ENCODE measurements around the gene ZC3H12D. TPM values are rescaled to one million over a fixed set of nuclear protein-coding genes. Genes with fewer than 3 reads are reported as not detected.

Gene ZC3H12D
- total RNA-seq, 4 donors from 2014 or later: 1.6 to 7.2 (median 3.1) TPM

DNA sequence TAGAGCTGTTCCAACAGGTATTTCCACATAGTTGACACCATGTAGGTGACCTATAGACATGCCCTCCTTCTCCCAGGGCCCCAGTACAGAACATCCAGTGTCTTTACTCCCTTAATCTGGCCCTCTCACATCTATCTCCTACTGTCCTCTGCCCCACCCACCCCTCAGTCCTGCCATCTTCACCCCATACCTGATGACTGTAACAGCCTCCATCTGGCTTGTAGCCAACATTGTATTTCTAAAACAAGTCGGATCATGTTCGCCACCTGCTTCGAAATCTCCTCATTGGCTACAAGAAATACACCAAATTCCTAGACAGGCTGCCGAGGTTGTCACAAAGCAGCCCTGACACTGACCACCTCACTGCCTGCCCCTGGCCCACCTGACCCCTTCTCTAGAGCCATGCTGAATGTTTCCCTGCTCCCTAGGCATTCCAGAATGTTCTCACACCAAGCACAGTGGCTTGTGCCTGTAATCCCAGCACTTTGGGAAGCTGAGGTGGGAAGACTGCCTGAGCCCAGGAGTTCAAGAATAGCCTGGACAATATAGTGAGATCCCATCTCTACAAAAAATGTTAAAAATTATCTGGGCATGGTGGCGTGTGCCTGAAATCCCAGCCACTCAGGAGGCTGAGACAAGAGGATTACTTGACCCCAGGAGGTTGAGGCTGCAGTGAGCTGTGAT is 6.0 kb downstream of the ZC3H12D start:
- peaks cover 0 to 14% (median 4%) of the 10 kb centered on the region in 4 donors for H3K4me1 ChIP-seq
- WGBS, 2 donors: 87 to 89% methylated on average over 5 of the region's 5 CpGs
- no peaks in the 10 kb centered on the region for H3K27me3 ChIP-seq
- no peak overlapping the region for H3K4me3 ChIP-seq
- DNase-seq (ENCODE audit: low spot score in 2 of 2): no peak
- H3K9me3 ChIP-seq: no peaks in the 10 kb centered on the region
- TF ChIP-seq EP300 (IDR thresholded peaks at IDR 0.05): no peak
- TF ChIP-seq POLR2A (IDR thresholded peaks at IDR 0.05): no peak
- TF ChIP-seq, protein P1, sequence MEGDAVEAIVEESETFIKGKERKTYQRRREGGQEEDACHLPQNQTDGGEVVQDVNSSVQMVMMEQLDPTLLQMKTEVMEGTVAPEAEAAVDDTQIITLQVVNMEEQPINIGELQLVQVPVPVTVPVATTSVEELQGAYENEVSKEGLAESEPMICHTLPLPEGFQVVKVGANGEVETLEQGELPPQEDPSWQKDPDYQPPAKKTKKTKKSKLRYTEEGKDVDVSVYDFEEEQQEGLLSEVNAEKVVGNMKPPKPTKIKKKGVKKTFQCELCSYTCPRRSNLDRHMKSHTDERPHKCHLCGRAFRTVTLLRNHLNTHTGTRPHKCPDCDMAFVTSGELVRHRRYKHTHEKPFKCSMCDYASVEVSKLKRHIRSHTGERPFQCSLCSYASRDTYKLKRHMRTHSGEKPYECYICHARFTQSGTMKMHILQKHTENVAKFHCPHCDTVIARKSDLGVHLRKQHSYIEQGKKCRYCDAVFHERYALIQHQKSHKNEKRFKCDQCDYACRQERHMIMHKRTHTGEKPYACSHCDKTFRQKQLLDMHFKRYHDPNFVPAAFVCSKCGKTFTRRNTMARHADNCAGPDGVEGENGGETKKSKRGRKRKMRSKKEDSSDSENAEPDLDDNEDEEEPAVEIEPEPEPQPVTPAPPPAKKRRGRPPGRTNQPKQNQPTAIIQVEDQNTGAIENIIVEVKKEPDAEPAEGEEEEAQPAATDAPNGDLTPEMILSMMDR (IDR thresholded peaks at IDR 0.05): no peak
- H3K27ac ChIP-seq: no peak overlapping the region
- peaks cover 0 to 4% (median 0%) of the 10 kb centered on the region in 3 donors for H3K36me3 ChIP-seq

DNA sequence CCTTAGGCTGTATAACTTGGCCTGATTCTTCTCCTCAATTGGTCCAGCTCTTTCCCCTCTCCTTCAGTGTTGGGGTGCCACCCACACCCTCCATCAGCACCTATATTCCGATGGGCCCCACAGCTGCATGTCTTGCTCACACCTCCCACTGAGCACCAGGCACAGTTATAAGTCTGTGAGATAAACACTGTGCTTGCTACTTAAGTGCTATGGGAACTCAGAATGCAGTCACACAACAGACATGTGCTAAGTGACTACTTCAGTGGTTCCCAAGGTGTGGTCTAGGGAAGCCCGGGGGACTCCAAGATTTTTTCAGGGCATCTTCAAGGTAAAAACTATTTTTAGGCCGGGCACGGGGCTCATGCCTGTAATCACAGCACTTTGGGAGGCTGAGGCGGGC is 7.3 kb downstream of the ZC3H12D start:
- no peak for DNase-seq (ENCODE audit: low spot score in 2 of 2)
- H3K4me1 ChIP-seq: peaks cover 0 to 14% (median 7%) of the 10 kb centered on the region in 4 donors
- H3K27ac ChIP-seq: no peak overlapping the region
- H3K9me3 ChIP-seq: no peaks in the 10 kb centered on the region
- TF ChIP-seq, protein P1 (IDR thresholded peaks at IDR 0.05): no peak
- TF ChIP-seq EP300 (IDR thresholded peaks at IDR 0.05) (no peak), POLR2A (IDR thresholded peaks at IDR 0.05) (no peak)
- 93 to 94% methylated on average over 5 of the region's 5 CpGs for WGBS, 2 donors
- peaks cover 0 to 4% (median 0%) of the 10 kb centered on the region in 3 donors for H3K36me3 ChIP-seq
- no peak overlapping the region for H3K4me3 ChIP-seq
- H3K27me3 ChIP-seq: no peaks in the 10 kb centered on the region

DNA sequence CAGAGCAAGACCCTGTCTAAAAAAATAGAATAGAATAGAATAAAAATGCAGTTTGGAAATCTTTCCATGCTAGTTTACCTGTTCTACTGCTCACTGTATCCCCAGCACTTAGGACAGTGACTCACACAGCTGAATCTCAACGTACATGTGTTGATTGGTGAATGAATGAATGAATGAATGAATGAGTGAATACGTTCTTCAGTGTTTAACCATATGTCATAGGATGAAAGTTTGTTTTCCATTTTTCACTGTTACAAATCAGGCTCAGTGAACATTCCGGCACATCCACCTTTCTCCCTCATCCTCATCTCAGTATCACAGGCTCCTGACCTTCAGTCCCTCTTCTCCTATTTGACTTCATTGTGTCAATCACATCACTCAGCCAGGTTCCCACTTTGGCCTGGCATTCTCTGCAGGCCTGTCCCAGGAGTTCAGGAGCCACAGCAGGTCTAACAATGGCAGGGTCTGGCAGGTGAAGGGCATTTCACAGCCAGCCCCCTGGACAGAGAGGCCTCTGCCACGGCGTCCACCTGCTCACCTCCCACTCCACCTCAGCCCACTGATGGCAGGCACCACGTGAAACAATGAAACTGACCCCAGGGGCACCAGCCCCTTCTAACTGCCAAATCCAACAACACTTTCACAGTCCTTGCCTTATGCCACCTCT is 7.9 kb downstream of the ZC3H12D start:
- no peaks in the 10 kb centered on the region for H3K9me3 ChIP-seq
- H3K4me3 ChIP-seq: no peak overlapping the region
- DNase-seq (ENCODE audit: low spot score in 2 of 2): no peak
- no peak for TF ChIP-seq EP300 (IDR thresholded peaks at IDR 0.05)
- TF ChIP-seq POLR2A (IDR thresholded peaks at IDR 0.05): no peak
- TF ChIP-seq, protein P1 (IDR thresholded peaks at IDR 0.05): no peak
- peaks cover 0 to 4% (median 0%) of the 10 kb centered on the region in 3 donors for H3K36me3 ChIP-seq
- 66 to 68% methylated on average over 6 of the region's 6 CpGs for WGBS, 2 donors
- no peak overlapping the region for H3K27ac ChIP-seq
- peaks cover 0 to 14% (median 4%) of the 10 kb centered on the region in 4 donors for H3K4me1 ChIP-seq
- no peaks in the 10 kb centered on the region for H3K27me3 ChIP-seq

DNA sequence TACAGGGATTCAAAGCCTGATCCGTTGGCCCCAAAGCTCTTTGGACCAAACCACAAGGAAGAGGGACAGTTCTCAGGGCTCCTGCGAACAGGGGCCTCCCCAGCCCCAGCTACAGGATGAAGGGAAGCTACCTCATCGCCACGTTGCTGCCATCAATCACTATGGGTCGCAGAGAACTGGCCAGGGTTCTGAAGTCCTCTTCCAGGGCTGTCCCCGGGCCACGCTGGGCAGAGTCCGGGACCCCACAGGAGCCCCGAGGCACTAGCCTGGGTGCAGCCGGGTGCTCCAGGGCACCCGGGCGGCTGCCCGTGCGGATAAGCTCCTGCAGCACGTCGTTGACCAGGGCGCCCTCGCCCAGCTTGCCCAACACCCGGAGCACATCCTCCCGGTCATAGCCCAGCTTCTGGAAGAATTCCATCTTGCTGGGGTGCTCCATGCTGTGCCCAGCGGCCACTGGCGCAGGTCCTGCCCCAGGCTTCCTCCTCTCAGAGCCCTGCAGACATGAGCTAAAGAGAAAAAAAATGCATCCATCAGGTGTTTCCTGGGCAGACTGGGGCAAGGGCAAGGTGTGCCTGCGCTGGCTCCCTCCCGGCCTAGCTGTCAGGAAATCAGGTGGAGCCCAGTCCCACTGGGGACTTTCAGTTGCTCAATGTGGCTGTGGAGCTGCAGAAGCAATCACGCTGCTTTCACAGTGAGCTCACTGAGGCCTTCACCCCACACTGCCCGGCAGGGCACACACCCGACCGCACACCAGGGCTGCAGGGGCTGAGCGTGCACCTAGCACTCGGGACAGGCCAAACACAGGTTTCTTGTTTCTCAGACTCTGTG is 10.5 kb downstream of the ZC3H12D start:
- Histone ChIP-seq H3K9me3 (no peaks in the 10 kb centered on the region), H3K27ac (peak overlapping the region in 1 of 4 donors; percentile 26), H3K4me1 (peaks cover 0 to 14% (median 0%) of the 10 kb centered on the region in 4 donors), H3K36me3 (peaks cover 0 to 6% (median 3%) of the 10 kb centered on the region in 3 donors), H3K4me3 (no peak overlapping the region), H3K27me3 (no peaks in the 10 kb centered on the region)
- WGBS, 2 donors: 84 to 89% methylated on average over 19 to 30 of the region's 30 CpGs
- TF ChIP-seq, protein P1 (IDR thresholded peaks at IDR 0.05): no peak
- TF ChIP-seq POLR2A (IDR thresholded peaks at IDR 0.05): no peak
- no peak for TF ChIP-seq EP300 (IDR thresholded peaks at IDR 0.05)
- no peak for DNase-seq (ENCODE audit: low spot score in 2 of 2)
